ENCODE measurements around the gene MUC2.

GRCh38 chr11:1049911-1050580 is 24.6 kb upstream of the MUC2 start:
- TF ChIP-seq CTCF (IDR thresholded peaks at IDR 0.05; ENCODE audit: low read depth, low read length) (no peak), POLR2A (IDR thresholded peaks at IDR 0.05; ENCODE audit: extremely low read depth, insufficient read length) (no peak), MAX (IDR thresholded peaks at IDR 0.05; ENCODE audit: low read depth, low read length) (no peak)
